NT2/D1 (cell line): ENCODE measurements around the gene SLC5A10.

Experiments
- DNase-seq: peaks from one replicate; pipeline ENCODE4 v3.0.0-alpha.2; 2011; ENCODE audit warnings: low read depth, low spot score
- H3K27me3 ChIP-seq: 2 replicates; pipeline ENCODE4 v1.6.0; 2011; ENCODE audit warnings: mild to moderate bottlenecking; ENCODE audit not compliant: insufficient read length, insufficient read depth
- H3K36me3 ChIP-seq: 2 replicates; pipeline ENCODE4 v1.6.1; 2011; ENCODE audit warnings: mild to moderate bottlenecking, low read length, mixed read lengths; ENCODE audit not compliant: insufficient read depth, insufficient read length
- H3K4me1 ChIP-seq: 2 replicates; pipeline ENCODE4 v1.5.1; 2011; ENCODE audit not compliant: insufficient read depth, insufficient read length
- H3K4me3 ChIP-seq: 2 replicates; pipeline ENCODE4 v1.5.1; 2011; ENCODE audit warnings: low read depth; ENCODE audit not compliant: insufficient read length
- H3K9ac ChIP-seq: 2 replicates; pipeline ENCODE4 v1.6.0; 2011; ENCODE audit warnings: low read depth; ENCODE audit not compliant: insufficient read length
- H3K9me3 ChIP-seq: 2 replicates; pipeline ENCODE4 v1.5.1; 2011; ENCODE audit warnings: mild to moderate bottlenecking, low read length; ENCODE audit not compliant: insufficient read depth
- SUZ12 ChIP-seq: IDR thresholded peaks from 2 replicates; pipeline ENCODE4 v1.6.1; 2011; ENCODE audit not compliant: insufficient read length, insufficient read depth; ENCODE audit errors: extremely low read depth
- YY1 ChIP-seq: IDR thresholded peaks from 2 replicates; pipeline ENCODE4 v1.6.1; 2011; ENCODE audit not compliant: insufficient read length, insufficient read depth
- ZNF274 ChIP-seq: IDR thresholded peaks from 2 replicates; pipeline ENCODE4 v1.6.1; 2011; ENCODE audit warnings: mild to moderate bottlenecking, low read depth, low read length

Gene SLC5A10

DNA sequence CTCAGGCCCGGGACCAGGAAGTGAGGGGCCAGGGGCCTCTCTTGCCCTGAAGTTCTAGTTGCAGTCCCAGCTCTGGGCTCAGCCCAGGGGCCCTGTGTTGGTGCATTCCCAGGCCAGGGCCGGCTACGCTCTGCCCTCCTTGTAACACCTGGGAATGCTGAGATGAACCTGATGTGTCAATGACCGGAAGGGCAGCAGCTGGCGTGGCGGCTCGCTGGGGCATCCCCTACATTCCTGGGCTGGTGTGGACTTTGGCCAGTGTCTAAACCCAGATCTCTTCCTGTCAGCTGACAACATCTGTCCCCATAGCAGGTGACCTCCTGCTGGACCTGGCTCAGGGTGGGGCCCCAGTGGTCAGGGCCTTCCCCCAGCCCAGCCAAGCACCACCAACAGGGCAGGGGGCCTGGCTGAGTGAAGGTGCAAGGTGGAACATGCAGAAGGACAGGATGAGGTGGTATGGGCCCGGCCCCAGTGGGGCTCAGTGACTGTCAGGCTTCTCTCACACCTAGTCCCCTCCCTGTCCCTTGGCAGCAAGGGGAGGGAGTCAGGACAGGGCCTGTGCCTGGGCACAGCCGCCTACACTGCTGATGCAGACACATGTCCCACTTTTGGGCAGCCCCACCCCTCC is 36.7 kb downstream of the SLC5A10 start:
- Histone ChIP-seq H3K27me3 (no peaks in the 10 kb centered on the region), H3K4me3 (no peak overlapping the region), H3K36me3 (peaks cover 68% of the 10 kb centered on the region), H3K4me1 (peaks cover under 1% of the 10 kb centered on the region), H3K9ac (no peak overlapping the region), H3K9me3 (no peaks in the 10 kb centered on the region)
- no peak for DNase-seq
- no peak for TF ChIP-seq ZNF274
- TF ChIP-seq YY1, result no peak
- no peak for TF ChIP-seq SUZ12

DNA sequence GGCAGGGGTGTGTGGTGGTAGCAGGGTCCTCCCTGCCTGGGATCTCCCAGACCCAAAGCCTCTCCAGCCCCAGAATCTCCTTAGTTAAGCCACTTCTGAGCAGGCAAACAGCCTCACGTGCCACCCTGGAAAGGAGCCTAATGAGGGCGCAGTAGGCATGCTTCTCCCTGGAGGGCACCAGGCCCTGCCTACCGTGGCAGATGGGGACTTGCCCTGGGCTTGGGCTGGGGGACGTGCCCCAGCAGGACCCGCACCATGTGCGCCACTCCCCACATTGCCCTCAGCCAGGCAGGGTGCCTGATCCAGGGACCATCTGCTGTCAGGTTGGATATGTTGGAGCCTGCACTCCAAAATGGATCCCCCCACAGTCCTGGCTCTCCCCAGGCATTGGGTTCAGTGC is 38.4 kb downstream of the SLC5A10 start:
- H3K4me3 ChIP-seq, result no peak overlapping the region
- DNase-seq, result no peak
- H3K36me3 ChIP-seq, result peaks cover 65% of the 10 kb centered on the region
- H3K4me1 ChIP-seq, result peaks cover 2% of the 10 kb centered on the region
- no peaks in the 10 kb centered on the region for H3K9me3 ChIP-seq
- no peak overlapping the region for H3K9ac ChIP-seq
- TF ChIP-seq SUZ12, result no peak
- TF ChIP-seq ZNF274, result no peak
- no peak for TF ChIP-seq YY1
- H3K27me3 ChIP-seq, result no peaks in the 10 kb centered on the region

DNA sequence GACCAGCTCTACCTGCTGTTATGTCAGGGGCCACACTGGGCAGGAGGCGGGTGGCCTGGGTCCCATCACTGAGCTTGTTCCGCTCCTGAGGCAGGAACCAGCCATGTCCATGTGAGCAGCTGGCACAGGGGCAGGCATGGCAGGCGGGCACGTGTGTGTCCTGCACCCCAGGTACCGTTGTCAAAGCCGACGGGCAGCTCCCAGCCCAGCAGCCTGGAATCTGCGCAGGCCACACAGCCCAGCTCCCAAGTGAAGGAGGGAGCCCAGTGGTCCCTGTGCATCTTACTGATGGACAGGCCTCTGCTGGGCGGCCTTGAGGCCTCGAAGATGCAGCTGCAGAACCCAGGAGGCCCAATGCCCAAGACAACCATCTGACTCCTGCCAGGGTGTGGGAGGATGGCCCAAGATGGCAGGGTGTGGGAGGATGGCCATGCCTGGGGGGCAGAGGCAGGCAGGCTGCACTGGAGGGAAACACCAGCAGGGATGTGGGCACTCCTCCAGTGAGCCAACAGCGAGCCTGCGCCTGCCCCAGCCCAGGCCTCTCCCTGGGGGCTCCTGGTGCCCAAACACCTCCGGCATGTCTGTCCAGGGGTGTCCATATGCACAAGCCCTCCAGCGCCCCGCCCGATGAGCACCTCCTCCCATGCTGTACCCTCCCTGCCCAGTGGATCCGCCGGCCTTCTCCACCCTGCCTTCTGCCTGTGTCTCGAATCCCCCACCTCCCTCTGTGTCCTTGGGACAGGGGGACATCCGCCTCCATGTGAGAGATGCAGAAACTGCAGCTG is 39.8 kb downstream of the SLC5A10 start:
- Histone ChIP-seq H3K4me1 (peaks cover 2% of the 10 kb centered on the region), H3K9ac (no peak overlapping the region), H3K9me3 (no peaks in the 10 kb centered on the region), H3K27me3 (no peaks in the 10 kb centered on the region), H3K4me3 (no peak overlapping the region), H3K36me3 (peaks cover 59% of the 10 kb centered on the region)
- TF ChIP-seq YY1 (no peak), SUZ12 (no peak), ZNF274 (no peak)
- no peak for DNase-seq

DNA sequence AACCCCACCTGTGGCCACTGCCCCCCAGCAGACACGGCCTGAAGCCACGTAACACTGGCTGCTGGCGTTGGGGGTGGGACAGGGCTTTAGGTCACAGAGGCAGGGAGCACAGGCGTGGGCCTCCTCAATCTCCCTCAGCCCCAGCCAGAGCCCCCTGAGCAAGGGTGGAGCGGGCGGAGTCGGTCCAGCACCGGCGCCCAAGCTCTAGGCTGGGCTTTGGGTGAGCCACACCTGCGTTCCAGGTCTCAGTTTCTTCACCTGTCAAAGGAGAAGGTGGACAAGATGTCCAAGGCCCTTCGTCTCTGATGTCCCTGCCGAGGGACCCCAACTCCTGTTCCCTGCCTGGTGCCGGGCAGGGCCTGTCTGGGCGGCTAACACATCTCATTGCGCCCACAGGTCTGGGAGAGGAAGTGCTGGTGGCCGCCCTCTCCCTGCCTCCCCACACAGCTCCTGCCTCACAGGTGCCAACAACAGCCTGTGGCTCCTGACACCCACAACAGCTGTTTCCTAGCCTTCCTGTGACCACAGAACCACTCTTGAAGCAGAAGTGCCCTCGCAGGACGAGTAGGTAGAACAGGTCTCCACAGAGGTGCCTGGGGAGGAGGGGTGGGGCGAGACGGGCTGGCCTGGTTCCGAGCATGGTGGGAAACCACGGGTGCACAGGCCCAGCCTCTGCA is 40.6 kb downstream of the SLC5A10 start:
- Histone ChIP-seq H3K36me3 (peaks cover 59% of the 10 kb centered on the region), H3K9ac (no peak overlapping the region), H3K4me3 (no peak overlapping the region), H3K27me3 (no peaks in the 10 kb centered on the region), H3K4me1 (peaks cover 2% of the 10 kb centered on the region), H3K9me3 (no peaks in the 10 kb centered on the region)
- TF ChIP-seq SUZ12 (no peak), ZNF274 (no peak), YY1 (no peak)
- DNase-seq, result no peak

DNA sequence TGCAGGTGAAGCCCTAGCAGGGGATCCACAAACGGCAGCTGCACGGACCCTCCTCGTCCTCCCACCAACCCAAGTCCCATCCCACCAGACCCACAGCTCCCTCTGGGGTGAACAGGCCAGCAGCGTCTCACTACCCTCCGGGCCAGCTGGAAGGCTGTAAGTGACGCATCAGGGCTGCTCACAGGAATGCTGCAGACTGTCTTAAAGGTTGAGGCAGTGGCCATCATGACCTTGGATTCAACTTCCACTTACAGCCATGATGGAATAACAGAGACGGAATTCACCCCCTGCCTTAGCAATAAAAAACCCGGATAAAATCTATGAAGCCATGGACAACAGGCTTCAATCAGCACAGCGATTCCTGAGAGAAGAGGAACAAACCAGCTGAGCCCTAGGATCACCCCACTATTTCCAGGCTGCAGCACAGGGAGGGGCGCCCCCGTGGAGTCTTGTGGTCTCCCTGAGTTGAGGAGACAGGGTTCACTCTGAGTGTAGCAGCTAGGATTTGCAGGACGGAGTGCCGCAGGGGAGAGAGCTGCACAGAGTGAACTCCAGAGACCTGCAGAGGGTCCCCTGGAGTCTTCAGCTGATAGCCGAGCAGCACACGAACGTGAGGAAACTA is 42.1 kb downstream of the SLC5A10 start:
- no peak overlapping the region for H3K9ac ChIP-seq
- H3K9me3 ChIP-seq, result no peaks in the 10 kb centered on the region
- H3K4me3 ChIP-seq, result no peak overlapping the region
- TF ChIP-seq ZNF274 (no peak), YY1 (no peak), SUZ12 (no peak)
- peaks cover 2% of the 10 kb centered on the region for H3K4me1 ChIP-seq
- no peaks in the 10 kb centered on the region for H3K27me3 ChIP-seq
- H3K36me3 ChIP-seq, result peaks cover 55% of the 10 kb centered on the region
- DNase-seq, result no peak

DNA sequence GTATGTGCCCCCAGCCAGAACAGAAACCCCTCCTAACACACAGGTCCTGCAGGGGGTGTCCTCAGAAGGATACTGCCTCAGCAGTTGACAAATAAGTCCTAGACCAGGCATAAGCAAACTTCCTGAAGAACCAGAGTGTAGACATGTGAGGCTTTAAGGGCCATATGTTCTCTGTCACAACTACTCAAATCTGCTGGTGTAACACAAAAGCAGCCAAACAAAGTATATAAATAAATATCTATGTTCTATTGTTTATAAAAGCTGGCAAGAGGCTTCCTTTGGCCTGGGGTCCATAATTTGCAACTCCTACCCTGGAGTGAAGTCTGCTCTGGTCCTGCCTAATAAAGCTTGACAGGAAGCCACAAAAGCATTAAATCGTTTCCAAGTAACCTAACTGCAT is 42.7 kb downstream of the SLC5A10 start:
- no peak overlapping the region for H3K4me3 ChIP-seq
- TF ChIP-seq YY1 (no peak), ZNF274 (no peak), SUZ12 (no peak)
- no peaks in the 10 kb centered on the region for H3K9me3 ChIP-seq
- H3K9ac ChIP-seq, result no peak overlapping the region
- peaks cover 56% of the 10 kb centered on the region for H3K36me3 ChIP-seq
- peaks cover 2% of the 10 kb centered on the region for H3K4me1 ChIP-seq
- DNase-seq, result no peak
- no peaks in the 10 kb centered on the region for H3K27me3 ChIP-seq

DNA sequence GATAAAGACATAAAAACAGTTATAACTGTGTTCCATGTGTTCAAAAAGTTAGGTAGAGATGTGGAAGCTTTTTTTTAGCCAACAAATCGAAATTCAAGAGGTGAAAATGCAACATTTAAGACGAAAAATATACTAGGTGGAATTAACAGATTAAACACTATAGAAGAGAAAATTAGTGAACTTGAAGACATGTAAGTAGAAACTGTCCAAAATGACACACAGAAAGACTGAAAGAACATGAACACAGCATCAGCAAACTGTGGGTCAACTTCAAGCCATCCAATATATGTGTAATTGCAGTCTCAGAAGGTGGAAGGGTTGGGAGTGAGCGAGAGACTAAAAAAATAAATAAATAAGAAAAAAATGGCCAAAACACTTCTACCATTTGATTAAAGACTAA is 43.3 kb downstream of the SLC5A10 start:
- no peak overlapping the region for H3K4me3 ChIP-seq
- H3K36me3 ChIP-seq, result peaks cover 56% of the 10 kb centered on the region
- DNase-seq, result no peak
- H3K4me1 ChIP-seq, result peaks cover 3% of the 10 kb centered on the region
- no peaks in the 10 kb centered on the region for H3K27me3 ChIP-seq
- H3K9me3 ChIP-seq, result no peaks in the 10 kb centered on the region
- TF ChIP-seq ZNF274 (no peak), SUZ12 (no peak), YY1 (no peak)
- H3K9ac ChIP-seq, result no peak overlapping the region
